Measurements from ENCODE around the gene ITGB7. TPM values are rescaled to one million over a fixed set of nuclear protein-coding genes. Genes with fewer than 3 reads are reported as not detected.

Gene ITGB7
- polyA plus RNA-seq (2014; cell fraction: cytosol; rRNA removed): 0.14 TPM in 1 of 2 replicates, not detected in the other
- polyA plus RNA-seq (2014; cell fraction: nucleus; rRNA removed): not detected in 2 replicates

- DNase-seq (ENCODE audit: low spot score): no peak
Observed at GRCh38 chr12:53207042-53207441, at the start of gene ITGB7. TSS of gene ITGB7 (minus strand) at chr12:53207251. CDS start at chr12:53200443, 6,808 bp downstream.

- no peak for DNase-seq (ENCODE audit: low spot score)
Observed at GRCh38 chr12:53255996-53256395, 48.9 kb upstream of the ITGB7 start.

GRCh38 chr12:53254816-53255545 is 47.9 kb upstream of the ITGB7 start:
- no peak for DNase-seq (ENCODE audit: low spot score)

GRCh38 chr12:53253298-53253697 is 46.2 kb upstream of the ITGB7 start:
- no peak for DNase-seq (ENCODE audit: low spot score)

GRCh38 chr12:53252349-53252916 is 45.4 kb upstream of the ITGB7 start:
- DNase-seq (ENCODE audit: low spot score): no peak

GRCh38 chr12:53251477-53252348 is 44.7 kb upstream of the ITGB7 start:
- peak; percentile 83 for DNase-seq (ENCODE audit: low spot score)

GRCh38 chr12:53245286-53245685 is 38.2 kb upstream of the ITGB7 start:
- no peak for DNase-seq (ENCODE audit: low spot score)

GRCh38 chr12:53244337-53244736 is 37.3 kb upstream of the ITGB7 start:
- DNase-seq (ENCODE audit: low spot score): peak; percentile 56

GRCh38 chr12:53241623-53242412 is 34.8 kb upstream of the ITGB7 start:
- no peak for DNase-seq (ENCODE audit: low spot score)

GRCh38 chr12:53239643-53240258 is 32.7 kb upstream of the ITGB7 start:
- DNase-seq (ENCODE audit: low spot score): no peak

- no peak for DNase-seq (ENCODE audit: low spot score)
Observed at GRCh38 chr12:53236443-53237111, 29.5 kb upstream of the ITGB7 start.

GRCh38 chr12:53235742-53236442 is 28.8 kb upstream of the ITGB7 start:
- no peak for DNase-seq (ENCODE audit: low spot score)

GRCh38 chr12:53235164-53235563 is 28.1 kb upstream of the ITGB7 start:
- no peak for DNase-seq (ENCODE audit: low spot score)

- DNase-seq (ENCODE audit: low spot score): peak; percentile 45
Observed at GRCh38 chr12:53234271-53234914, 27.3 kb upstream of the ITGB7 start.

GRCh38 chr12:53233671-53234121 is 26.6 kb upstream of the ITGB7 start:
- no peak for DNase-seq (ENCODE audit: low spot score)

GRCh38 chr12:53232646-53233461 is 25.8 kb upstream of the ITGB7 start:
- DNase-seq (ENCODE audit: low spot score): no peak

GRCh38 chr12:53231921-53232645 is 25.0 kb upstream of the ITGB7 start, which contains the start of gene RARG:
TSS of gene RARG (minus strand) at chr12:53232209. CDS start at chr12:53227545, 4,664 bp downstream.
- no peak for DNase-seq (ENCODE audit: low spot score)

- DNase-seq (ENCODE audit: low spot score): no peak
Observed at GRCh38 chr12:53231671-53231920, 24.5 kb upstream of the ITGB7 start.
